AG09319 (cell line): ENCODE results near the gene PTPRM.
"Not testable (repeated sequence)": the region's sequence is repeated elsewhere in the genome, so short reads cannot be mapped to it uniquely, and the experiment has no call there.

ENCODE experiments used
- DNase-seq: peaks from one replicate; pipeline ENCODE4 v3.0.0-alpha.2; 2010; ENCODE audit warnings: low read depth; ENCODE audit errors: extremely low read depth
- TF ChIP-seq, protein P1 (sequence below): IDR thresholded peaks from 2 replicates; pipeline ENCODE4 v1.5.1; 2011; ENCODE audit warnings: low read depth, mild to moderate bottlenecking, inconsistent platforms, low read length, moderate library complexity

The PTPRM gene

GRCh38 chr18:8433771-8434170 is 866.7 kb downstream of the PTPRM start:
- TF ChIP-seq, protein P1, sequence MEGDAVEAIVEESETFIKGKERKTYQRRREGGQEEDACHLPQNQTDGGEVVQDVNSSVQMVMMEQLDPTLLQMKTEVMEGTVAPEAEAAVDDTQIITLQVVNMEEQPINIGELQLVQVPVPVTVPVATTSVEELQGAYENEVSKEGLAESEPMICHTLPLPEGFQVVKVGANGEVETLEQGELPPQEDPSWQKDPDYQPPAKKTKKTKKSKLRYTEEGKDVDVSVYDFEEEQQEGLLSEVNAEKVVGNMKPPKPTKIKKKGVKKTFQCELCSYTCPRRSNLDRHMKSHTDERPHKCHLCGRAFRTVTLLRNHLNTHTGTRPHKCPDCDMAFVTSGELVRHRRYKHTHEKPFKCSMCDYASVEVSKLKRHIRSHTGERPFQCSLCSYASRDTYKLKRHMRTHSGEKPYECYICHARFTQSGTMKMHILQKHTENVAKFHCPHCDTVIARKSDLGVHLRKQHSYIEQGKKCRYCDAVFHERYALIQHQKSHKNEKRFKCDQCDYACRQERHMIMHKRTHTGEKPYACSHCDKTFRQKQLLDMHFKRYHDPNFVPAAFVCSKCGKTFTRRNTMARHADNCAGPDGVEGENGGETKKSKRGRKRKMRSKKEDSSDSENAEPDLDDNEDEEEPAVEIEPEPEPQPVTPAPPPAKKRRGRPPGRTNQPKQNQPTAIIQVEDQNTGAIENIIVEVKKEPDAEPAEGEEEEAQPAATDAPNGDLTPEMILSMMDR, result no peak
- DNase-seq, result no peak

- TF ChIP-seq, protein P1, result no peak
- DNase-seq, result no peak
These were observed 868.3 kb downstream of the PTPRM start for GRCh38 chr18:8435376-8435775.

GRCh38 chr18:8439055-8439454 is 871.9 kb downstream of the PTPRM start:
- no peak for DNase-seq
- TF ChIP-seq, protein P1, result no peak

DNA sequence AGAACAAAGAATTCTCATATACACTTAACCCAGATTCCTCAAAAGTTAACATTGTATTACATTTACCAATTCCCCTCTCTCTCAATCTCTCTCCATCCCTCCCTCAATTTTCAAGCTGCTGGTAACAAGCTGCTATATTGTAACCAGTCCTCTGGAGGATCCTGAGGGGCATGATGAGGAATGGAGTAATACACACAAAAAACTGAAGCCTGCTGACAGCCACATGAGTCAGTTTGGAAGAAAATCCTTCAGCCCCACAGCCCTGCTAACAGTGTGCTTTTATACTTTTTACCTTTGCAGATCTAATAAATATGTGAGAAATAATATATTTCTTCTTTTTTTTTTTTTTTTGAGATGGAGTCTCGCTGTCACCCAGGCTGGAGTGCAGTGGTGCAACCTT is 876.4 kb downstream of the PTPRM start:
- DNase-seq, result no peak
- TF ChIP-seq, protein P1, result no peak

- DNase-seq, result not testable (repeated sequence)
These were observed 879.8 kb downstream of the PTPRM start for GRCh38 chr18:8446936-8447335.

- DNase-seq, result no peak
- TF ChIP-seq, protein P1, result no peak
These were observed 881.0 kb downstream of the PTPRM start for GRCh38 chr18:8448130-8448529.

DNA sequence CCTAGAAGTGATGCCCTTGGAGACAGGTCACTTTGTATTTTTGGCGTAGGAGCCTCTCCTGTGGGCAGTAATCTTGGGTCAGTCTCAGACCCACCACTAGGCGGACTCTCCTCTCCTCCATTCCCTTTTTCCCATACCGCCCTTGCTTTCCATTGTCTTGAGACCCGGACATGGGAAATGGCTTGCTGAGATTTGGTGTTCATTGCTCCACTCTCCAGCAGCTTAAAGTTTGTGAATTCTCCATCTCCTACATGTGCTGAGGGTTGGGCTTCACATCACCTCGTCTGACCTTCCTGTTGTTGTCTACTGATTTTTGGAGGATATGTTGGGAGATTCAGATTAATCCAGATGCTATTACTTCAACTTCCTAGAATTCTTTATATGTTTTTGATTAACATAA is 882.9 kb downstream of the PTPRM start:
- DNase-seq, result no peak
- TF ChIP-seq, protein P1, result peak; percentile 49

GRCh38 chr18:8450898-8451665 is 884.0 kb downstream of the PTPRM start:
- TF ChIP-seq, protein P1, result no peak
- DNase-seq, result no peak
